ENCODE data around the gene DMRT2.

The DMRT2 gene

GRCh38 chr9:1048811-1049210 lies 1.3 kb upstream of the DMRT2 start:
- TF ChIP-seq FOXM1 (IDR thresholded peaks at IDR 0.05; ENCODE audit: borderline replicate concordance, low read depth), result no peak
- no peak for TF ChIP-seq EP300 (IDR thresholded peaks at IDR 0.05; ENCODE audit: borderline replicate concordance)
- TF ChIP-seq EGR1 (IDR thresholded peaks at IDR 0.05), result no peak
- no peak for TF ChIP-seq ZBTB7A (IDR thresholded peaks at IDR 0.05; ENCODE audit: low read depth)
- TF ChIP-seq TCF12 (IDR thresholded peaks at IDR 0.05; ENCODE audit: low read depth), result no peak
- no peak for TF ChIP-seq REST (IDR thresholded peaks at IDR 0.05; ENCODE audit: low read depth)
- no peak for TF ChIP-seq NFIC (IDR thresholded peaks at IDR 0.05)
- no peak for TF ChIP-seq TAF1 (IDR thresholded peaks at IDR 0.05; ENCODE audit: low read depth)
- TF ChIP-seq TEAD4 (IDR thresholded peaks at IDR 0.05), result no peak
- no peak for TF ChIP-seq CEBPB (IDR thresholded peaks at IDR 0.05)
- TF ChIP-seq YY1 (IDR thresholded peaks at IDR 0.05; ENCODE audit: low read depth), result no peak
- TF ChIP-seq USF1 (IDR thresholded peaks at IDR 0.05), result no peak
- TF ChIP-seq, protein P1, sequence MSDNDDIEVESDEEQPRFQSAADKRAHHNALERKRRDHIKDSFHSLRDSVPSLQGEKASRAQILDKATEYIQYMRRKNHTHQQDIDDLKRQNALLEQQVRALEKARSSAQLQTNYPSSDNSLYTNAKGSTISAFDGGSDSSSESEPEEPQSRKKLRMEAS (IDR thresholded peaks at IDR 0.05), result no peak
- TF ChIP-seq RAD21 (IDR thresholded peaks at IDR 0.05; ENCODE audit: low read depth), result no peak
- no peak for TF ChIP-seq CREB1 (IDR thresholded peaks at IDR 0.05; ENCODE audit: low read depth)

DNA sequence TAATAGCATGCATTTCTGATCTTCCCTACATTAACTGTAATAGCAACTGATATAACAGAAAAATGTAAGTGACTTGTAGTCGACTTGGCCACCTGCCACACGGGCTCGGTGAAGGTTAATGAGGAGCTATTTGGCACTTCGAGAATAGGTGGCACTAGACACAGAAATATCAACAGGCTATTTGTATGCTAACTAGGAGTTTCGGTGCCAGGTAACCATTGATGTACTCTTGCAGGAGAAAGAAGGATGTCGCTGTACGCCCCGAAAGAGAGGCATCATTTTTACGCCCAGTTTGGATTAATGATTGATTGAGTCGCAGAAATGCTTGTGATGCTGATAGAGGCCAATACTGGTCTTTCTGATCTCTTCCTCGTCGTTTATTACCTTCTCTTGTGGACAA lies 516 bp upstream of the DMRT2 start:
- TF ChIP-seq TAF1 (IDR thresholded peaks at IDR 0.05; ENCODE audit: low read depth), result no peak
- no peak for TF ChIP-seq RAD21 (IDR thresholded peaks at IDR 0.05; ENCODE audit: low read depth)
- no peak for TF ChIP-seq CREB1 (IDR thresholded peaks at IDR 0.05; ENCODE audit: low read depth)
- TF ChIP-seq CEBPB (IDR thresholded peaks at IDR 0.05), result no peak
- TF ChIP-seq EP300 (IDR thresholded peaks at IDR 0.05; ENCODE audit: borderline replicate concordance), result no peak
- no peak for TF ChIP-seq USF1 (IDR thresholded peaks at IDR 0.05)
- TF ChIP-seq NFIC (IDR thresholded peaks at IDR 0.05), result no peak
- no peak for TF ChIP-seq YY1 (IDR thresholded peaks at IDR 0.05; ENCODE audit: low read depth)
- TF ChIP-seq TCF12 (IDR thresholded peaks at IDR 0.05; ENCODE audit: low read depth), result no peak
- no peak for TF ChIP-seq REST (IDR thresholded peaks at IDR 0.05; ENCODE audit: low read depth)
- TF ChIP-seq TEAD4 (IDR thresholded peaks at IDR 0.05), result no peak
- no peak for TF ChIP-seq ZBTB7A (IDR thresholded peaks at IDR 0.05; ENCODE audit: low read depth)
- no peak for TF ChIP-seq FOXM1 (IDR thresholded peaks at IDR 0.05; ENCODE audit: borderline replicate concordance, low read depth)
- TF ChIP-seq EGR1 (IDR thresholded peaks at IDR 0.05), result no peak
- TF ChIP-seq, protein P1 (IDR thresholded peaks at IDR 0.05), result no peak

- no peak for TF ChIP-seq EGR1 (IDR thresholded peaks at IDR 0.05)
- TF ChIP-seq RAD21 (IDR thresholded peaks at IDR 0.05; ENCODE audit: low read depth), result no peak
- TF ChIP-seq REST (IDR thresholded peaks at IDR 0.05; ENCODE audit: low read depth), result no peak
- TF ChIP-seq TCF12 (IDR thresholded peaks at IDR 0.05; ENCODE audit: low read depth), result no peak
- TF ChIP-seq EP300 (IDR thresholded peaks at IDR 0.05; ENCODE audit: borderline replicate concordance), result no peak
- no peak for TF ChIP-seq CEBPB (IDR thresholded peaks at IDR 0.05)
- no peak for TF ChIP-seq ZBTB7A (IDR thresholded peaks at IDR 0.05; ENCODE audit: low read depth)
Observed at GRCh38 chr9:1051210-1051583, 1.0 kb downstream of the DMRT2 start.

- TF ChIP-seq FOXM1 (IDR thresholded peaks at IDR 0.05; ENCODE audit: borderline replicate concordance, low read depth) (no peak), EP300 (IDR thresholded peaks at IDR 0.05; ENCODE audit: borderline replicate concordance) (no peak), TEAD4 (IDR thresholded peaks at IDR 0.05) (no peak), CREB1 (IDR thresholded peaks at IDR 0.05; ENCODE audit: low read depth) (no peak), TCF12 (IDR thresholded peaks at IDR 0.05; ENCODE audit: low read depth) (no peak), ZBTB7A (IDR thresholded peaks at IDR 0.05; ENCODE audit: low read depth) (no peak), CEBPB (IDR thresholded peaks at IDR 0.05) (no peak), EGR1 (IDR thresholded peaks at IDR 0.05) (no peak), NFIC (IDR thresholded peaks at IDR 0.05) (no peak), USF1 (IDR thresholded peaks at IDR 0.05) (no peak), TAF1 (IDR thresholded peaks at IDR 0.05; ENCODE audit: low read depth) (no peak)
- TF ChIP-seq, protein P1 (IDR thresholded peaks at IDR 0.05), result no peak
Observed at GRCh38 chr9:1051584-1052275, 1.6 kb downstream of the DMRT2 start.
